ENCODE measurements around the gene UBN1.
"Not testable (repeated sequence)": the region's sequence is repeated elsewhere in the genome, so short reads cannot be mapped to it uniquely, and the experiment has no call there.

UBN1 gene

DNA sequence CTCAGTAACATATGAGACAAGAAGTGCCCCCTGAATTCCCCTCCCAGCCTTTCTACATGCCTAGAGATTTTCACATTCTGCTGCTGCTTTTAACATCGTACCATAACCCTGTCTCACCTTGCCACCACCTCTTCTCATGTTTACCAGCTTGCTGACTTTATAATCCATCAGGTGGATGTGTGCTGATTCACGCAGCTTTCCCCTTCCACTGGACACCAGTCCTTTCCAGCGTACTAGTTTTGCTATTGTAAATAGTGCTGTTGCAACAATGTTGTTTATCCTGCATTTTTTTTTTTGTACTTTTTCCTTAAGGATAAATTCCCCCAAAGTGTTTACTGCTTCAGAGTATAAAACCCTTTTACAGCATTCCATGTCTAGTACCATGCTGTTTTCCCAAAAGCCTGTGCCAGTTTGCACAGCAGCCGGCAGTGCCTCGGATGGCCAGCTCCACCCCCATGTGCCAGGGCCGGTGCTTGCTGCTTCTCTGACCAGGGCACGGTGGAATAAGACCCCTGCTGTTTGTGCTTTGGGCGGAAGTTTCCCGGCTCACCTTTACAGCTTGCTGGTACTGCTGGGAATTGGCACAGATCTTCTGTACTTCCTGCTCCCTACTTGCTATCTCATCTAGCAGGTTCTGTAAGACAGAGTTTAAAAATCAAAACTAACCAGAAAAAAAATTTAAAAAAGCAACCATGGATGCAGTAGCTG, 41.3 kb downstream of the UBN1 start:
- DNase-seq (ENCODE audit: low spot score), result no peak

GRCh38 chr16:4890026-4890425, 42.7 kb downstream of the UBN1 start:
- no peak for DNase-seq (ENCODE audit: low spot score)

GRCh38 chr16:4890686-4891085, 43.4 kb downstream of the UBN1 start:
- DNase-seq (ENCODE audit: low spot score), result no peak

- DNase-seq (ENCODE audit: low spot score), result no peak
These were observed 44.0 kb downstream of the UBN1 start for GRCh38 chr16:4891097-4891885.

DNA sequence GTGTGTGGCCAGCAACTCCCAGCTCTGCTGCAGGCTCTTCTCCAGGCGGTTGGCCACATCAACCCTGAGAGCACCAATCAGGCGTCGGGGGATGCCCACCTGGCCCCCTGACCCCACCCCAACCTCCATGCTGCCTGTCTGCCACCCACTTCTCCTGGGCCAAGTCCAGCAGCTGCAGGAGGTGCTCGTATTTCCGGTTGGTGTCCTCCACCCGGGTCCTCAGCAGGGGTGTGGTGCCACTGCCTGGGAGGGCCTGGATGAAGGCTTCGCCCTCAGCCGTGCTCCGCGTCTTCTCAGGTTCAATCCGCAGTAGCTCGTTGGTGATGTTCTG, 44.6 kb downstream of the UBN1 start:
- no peak for DNase-seq (ENCODE audit: low spot score)

- no peak for DNase-seq (ENCODE audit: low spot score)
These were observed 45.3 kb downstream of the UBN1 start for GRCh38 chr16:4892361-4893102.

DNA sequence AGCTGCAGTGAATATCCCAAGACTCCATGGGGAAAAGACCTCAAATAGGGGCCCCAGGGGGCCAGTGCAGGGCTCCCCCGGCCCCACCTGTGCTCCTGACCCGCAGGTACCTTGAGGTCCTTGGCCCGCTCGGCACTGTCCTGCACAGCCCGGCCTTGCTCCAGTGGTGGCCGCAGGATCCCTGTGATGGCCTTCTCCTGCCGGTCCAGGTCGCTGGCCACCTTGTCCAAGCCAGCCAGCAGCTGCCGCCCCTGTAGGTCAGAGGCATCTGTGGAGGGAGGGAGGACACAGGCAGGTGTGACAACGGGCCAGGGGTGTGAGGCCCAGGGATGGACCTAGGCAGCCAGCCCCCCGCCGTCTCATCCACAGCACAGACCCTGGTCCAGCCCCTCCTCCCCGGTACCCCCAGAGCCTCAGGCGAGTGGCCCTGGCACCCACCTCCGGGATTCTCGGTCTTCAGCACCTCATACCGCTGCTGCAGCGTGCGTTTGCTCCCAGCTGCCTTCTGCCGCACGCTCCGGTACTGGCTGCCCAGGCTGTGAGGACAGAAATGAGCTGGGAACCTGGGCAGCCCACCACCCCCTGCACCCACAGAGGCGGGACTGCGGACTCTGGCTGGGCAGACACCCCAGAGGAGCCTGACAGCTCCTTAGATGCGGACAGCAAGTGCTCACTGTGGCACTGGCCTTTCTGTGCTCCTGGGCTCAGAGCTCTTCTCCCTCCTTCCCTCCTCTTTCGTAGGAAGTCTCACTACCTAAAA, 46.0 kb downstream of the UBN1 start:
- DNase-seq (ENCODE audit: low spot score), result no peak

DNA sequence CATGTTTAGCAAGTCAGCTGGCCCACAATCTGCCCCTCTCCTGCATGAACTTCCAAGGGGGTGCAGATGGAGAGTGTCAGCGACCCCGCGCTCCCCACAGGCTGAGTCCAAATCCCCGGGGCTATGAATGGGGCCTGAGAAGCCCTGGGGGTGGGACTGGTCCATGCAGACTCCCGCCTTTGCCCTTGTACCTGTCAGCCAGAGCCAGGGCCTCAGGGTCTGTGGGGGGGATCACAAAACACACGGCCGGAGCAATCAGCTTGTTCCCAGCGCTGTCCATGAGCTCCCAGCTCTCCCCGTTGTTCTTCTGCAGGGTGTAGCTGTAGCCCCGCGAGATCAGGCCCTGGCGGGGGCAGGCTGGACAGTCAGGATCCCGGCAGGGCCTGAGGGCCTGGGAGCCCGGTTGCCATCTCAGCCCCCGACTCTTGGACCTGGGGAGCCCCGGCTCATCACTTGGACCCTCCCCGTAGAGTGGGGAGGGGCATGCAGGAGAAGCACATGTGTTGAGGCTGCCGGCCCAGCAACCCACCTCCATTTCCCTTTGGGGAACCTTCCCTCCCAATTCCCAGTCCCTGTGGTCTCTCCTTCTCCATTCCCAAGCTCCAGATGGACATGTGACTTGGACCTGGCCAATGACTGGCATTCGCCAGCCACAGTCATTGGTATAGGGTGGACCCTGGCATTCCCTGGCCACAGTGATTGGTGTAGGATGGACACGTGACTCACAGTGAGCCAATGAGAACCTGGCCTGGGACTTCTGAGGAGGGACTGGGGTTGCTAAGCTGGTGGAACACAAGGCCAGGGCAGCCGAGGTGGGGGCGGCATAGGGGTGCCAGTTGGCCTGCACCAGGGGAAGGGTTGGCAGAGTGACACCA, 47.2 kb downstream of the UBN1 start:
- no peak for DNase-seq (ENCODE audit: low spot score)

DNA sequence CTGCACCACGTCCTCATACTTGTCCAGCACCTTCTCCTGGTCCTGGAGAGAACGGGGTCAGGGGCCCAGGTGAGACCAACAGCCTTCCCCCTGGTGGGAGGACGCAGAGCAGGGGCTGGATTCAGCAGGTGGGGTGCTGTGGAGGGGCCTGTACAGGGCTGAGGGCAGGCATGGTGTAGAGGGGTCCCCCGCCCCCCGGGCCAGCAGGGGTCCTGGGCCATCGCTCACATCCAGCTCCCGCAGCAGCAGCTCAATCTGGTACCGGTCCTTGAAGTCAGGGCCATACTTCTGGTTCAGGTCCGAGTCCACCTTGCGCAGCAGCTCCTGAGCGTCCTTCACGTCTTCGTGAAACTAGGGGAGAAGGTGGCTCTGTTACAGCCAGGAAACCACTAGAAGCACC, 48.1 kb downstream of the UBN1 start:
- DNase-seq (ENCODE audit: low spot score), result no peak

GRCh38 chr16:4896761-4897160, 49.5 kb downstream of the UBN1 start:
- DNase-seq (ENCODE audit: low spot score), result not testable (repeated sequence)

GRCh38 chr16:4897328-4897727, 50.0 kb downstream of the UBN1 start:
- DNase-seq (ENCODE audit: low spot score), result no peak

- no peak for DNase-seq (ENCODE audit: low spot score)
These were observed 51.7 kb downstream of the UBN1 start for GRCh38 chr16:4898811-4899473.

GRCh38 chr16:4899474-4899846, 52.2 kb downstream of the UBN1 start:
- no peak for DNase-seq (ENCODE audit: low spot score)

GRCh38 chr16:4900036-4900435, 52.8 kb downstream of the UBN1 start:
- no peak for DNase-seq (ENCODE audit: low spot score)

- no peak for DNase-seq (ENCODE audit: low spot score)
These were observed 53.5 kb downstream of the UBN1 start for GRCh38 chr16:4900750-4901149.

DNA sequence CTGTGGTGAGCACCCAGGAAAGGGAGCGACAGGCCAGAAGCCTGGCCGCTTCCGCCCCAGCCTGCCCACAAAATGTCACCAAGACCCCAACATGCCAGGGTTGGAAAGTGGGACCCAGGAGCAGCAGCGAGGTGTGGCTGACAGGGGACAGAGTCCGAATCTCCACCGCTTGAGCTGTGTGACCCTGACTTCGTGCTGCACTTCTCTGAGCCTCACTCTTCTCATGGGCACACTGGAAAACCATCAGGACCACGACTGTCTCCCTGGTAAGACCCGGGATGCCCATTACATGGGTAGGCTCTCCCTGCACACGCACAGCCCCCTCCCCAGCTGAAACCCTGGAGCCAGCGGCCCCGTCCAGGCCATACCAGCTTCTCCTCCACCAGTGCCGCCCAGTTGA, 54.8 kb downstream of the UBN1 start:
- no peak for DNase-seq (ENCODE audit: low spot score)

- DNase-seq (ENCODE audit: low spot score), result no peak
These were observed 57.0 kb downstream of the UBN1 start for GRCh38 chr16:4904108-4904941.

DNA sequence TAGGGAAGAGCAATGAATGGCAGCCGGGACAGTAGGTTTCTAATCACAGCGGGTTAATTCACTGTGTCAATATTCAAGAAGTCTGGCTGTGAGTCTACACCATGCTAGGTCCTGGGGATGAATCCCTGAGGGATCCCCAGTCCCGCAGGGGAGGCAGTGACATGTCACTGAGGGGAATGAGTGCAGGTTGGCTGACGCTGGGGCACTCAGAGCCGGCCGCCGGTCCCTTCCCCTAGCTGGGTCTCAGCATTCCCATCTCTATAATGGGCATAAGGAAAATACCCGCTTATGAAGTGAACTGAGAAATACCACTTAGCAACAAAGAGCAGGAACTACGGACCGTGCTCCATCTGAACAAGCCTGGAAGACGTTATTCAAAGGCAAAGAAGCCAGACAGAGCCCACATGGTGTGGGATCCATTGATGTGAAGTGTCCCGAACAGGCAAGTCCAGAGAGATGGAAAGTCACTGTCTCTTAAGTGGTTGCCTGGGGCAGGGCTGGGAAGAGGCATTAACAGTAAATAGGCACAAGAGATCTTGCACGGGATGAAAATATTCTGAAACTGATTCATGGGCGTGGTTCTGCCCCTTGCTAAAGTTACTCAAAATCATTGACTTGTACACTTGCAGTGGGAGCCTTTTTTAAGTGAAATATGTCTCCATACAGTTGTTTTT, 57.8 kb downstream of the UBN1 start:
- DNase-seq (ENCODE audit: low spot score), result no peak

- no peak for DNase-seq (ENCODE audit: low spot score)
These were observed 61.6 kb downstream of the UBN1 start for GRCh38 chr16:4908854-4909401.

Measured in left forelimb (tissue), 1 donor.